HG02852 (cell line): ENCODE data around the gene PLEKHG5.
"Not testable (repeated sequence)": the region's sequence is repeated elsewhere in the genome, so short reads cannot be mapped to it uniquely, and the experiment has no call there.

Source experiments
- ATAC-seq: cut with Tn5 transposase; IDR thresholded peaks from one replicate; pipeline ENCODE4 v1.9.1; 2021; ENCODE audit warnings: mild to moderate bottlenecking, moderate library complexity; ENCODE audit not compliant: unreplicated experiment

PLEKHG5 gene

GRCh38 chr1:6464514-6464836 lies 27.0 kb downstream of the PLEKHG5 start:
- no peak for ATAC-seq

GRCh38 chr1:6463120-6463412 lies 28.4 kb downstream of the PLEKHG5 start:
- ATAC-seq, result no peak

GRCh38 chr1:6462412-6463119 lies 28.9 kb downstream of the PLEKHG5 start:
- no peak for ATAC-seq

GRCh38 chr1:6461538-6462411 lies 29.7 kb downstream of the PLEKHG5 start:
- no peak for ATAC-seq

GRCh38 chr1:6461051-6461530 lies 30.4 kb downstream of the PLEKHG5 start:
- ATAC-seq, result no peak

GRCh38 chr1:6460301-6461050 lies 31.0 kb downstream of the PLEKHG5 start:
- no peak for ATAC-seq

GRCh38 chr1:6459850-6460265 lies 31.6 kb downstream of the PLEKHG5 start:
- ATAC-seq, result no peak

- ATAC-seq, result no peak
These were observed 34.5 kb downstream of the PLEKHG5 start for GRCh38 chr1:6456800-6457466.

- not testable (repeated sequence) for ATAC-seq
These were observed 35.5 kb downstream of the PLEKHG5 start for GRCh38 chr1:6455752-6456520.

- no peak for ATAC-seq
These were observed 36.4 kb downstream of the PLEKHG5 start for GRCh38 chr1:6454856-6455751.

GRCh38 chr1:6453895-6454855 lies 37.3 kb downstream of the PLEKHG5 start:
- not testable (repeated sequence) for ATAC-seq

- ATAC-seq, result no peak
These were observed 40.5 kb downstream of the PLEKHG5 start for GRCh38 chr1:6450943-6451373.

GRCh38 chr1:6450486-6450885 lies 41.0 kb downstream of the PLEKHG5 start:
- not testable (repeated sequence) for ATAC-seq

GRCh38 chr1:6450005-6450450 lies 41.4 kb downstream of the PLEKHG5 start:
- no peak for ATAC-seq

GRCh38 chr1:6448749-6449631 lies 42.5 kb downstream of the PLEKHG5 start:
- no peak for ATAC-seq

GRCh38 chr1:6447818-6448748 lies 43.4 kb downstream of the PLEKHG5 start:
- no peak for ATAC-seq
